Naive thymus-derived CD4-positive, alpha-beta T cell (primary cell): Measurements from ENCODE around the gene CPN2. TPM values are rescaled to one million over a fixed set of nuclear protein-coding genes. Genes with fewer than 3 reads are reported as not detected.

ENCODE experiments used
- ATAC-seq: fragments of 150-1000 bp; cut with Tn5 transposase; 2 replicates; pipeline ENCODE4 v1.10.0; 2021; ENCODE audit warnings: mild to moderate bottlenecking, moderate library complexity
- CTCF ChIA-PET: fragments of 350-600 bp; sonication (Branson Sonifier 250); formaldehyde crosslinking; loops from one replicate; lab custom pipeline; 2021; ENCODE audit warnings: antibody characterized with exemption; lab: Charles Lee
- POLR2A ChIA-PET: fragments of 350-600 bp; sonication (Branson Sonifier 250); formaldehyde crosslinking; loops from one replicate; lab custom pipeline; 2021; ENCODE audit warnings: antibody characterized with exemption, inconsistent platforms; lab: Charles Lee
- DNase-seq, 9 donors: peaks; one replicate each; pipeline versions ENCODE4 v3.0.0 to v3.0.0-alpha.2; 2020 to 2022; ENCODE audit warnings: mixed read lengths in 1 of 9
- H3K27ac ChIP-seq: one replicate; pipeline ENCODE4 v1.7.0; 2013; ENCODE audit warnings: mild to moderate bottlenecking, low read depth, low read length, moderate library complexity
- H3K27me3 ChIP-seq, 2 donors: one replicate each; pipeline ENCODE4 v1.7.0; 2013; ENCODE audit warnings: low read length in 2 of 2, mild to moderate bottlenecking in 2 of 2, moderate library complexity in 2 of 2; ENCODE audit not compliant: control insufficient read depth in 2 of 2, insufficient read depth in 2 of 2
- H3K36me3 ChIP-seq, 3 experiments: 1 replicate in 2 of 3; 2 replicates in 1 of 3; pipeline ENCODE4 v1.7.0; 2013; ENCODE audit warnings: low read length in 3 of 3, mild to moderate bottlenecking in 3 of 3, moderate library complexity in 1 of 3; ENCODE audit not compliant: insufficient read depth in 3 of 3, control insufficient read depth in 2 of 3
- H3K4me1 ChIP-seq, 2 donors: one replicate each; pipeline ENCODE4 v1.7.0; 2013; ENCODE audit warnings: low read length in 2 of 2, mild to moderate bottlenecking in 2 of 2, moderate library complexity in 1 of 2; ENCODE audit not compliant: control insufficient read depth in 2 of 2, insufficient read depth in 2 of 2
- H3K4me3 ChIP-seq: 2 replicates; pipeline ENCODE4 v1.7.0; 2013; ENCODE audit warnings: mild to moderate bottlenecking, low read length
- H3K9me3 ChIP-seq, 3 experiments: 1 replicate in 2 of 3; 2 replicates in 1 of 3; pipeline ENCODE4 v1.7.0; 2013; ENCODE audit warnings: low read length in 3 of 3; ENCODE audit not compliant: control insufficient read depth in 2 of 3
- H3K27ac Mint-ChIP-seq, 9 donors: one replicate each; pipeline ENCODE4 v1.8.0; 2020 to 2022; ENCODE audit warnings: mixed read lengths in 9 of 9, mild to moderate bottlenecking in 8 of 9, moderate library complexity in 5 of 9, inconsistent platforms in 2 of 9
- H3K27me3 Mint-ChIP-seq, 5 donors: one replicate each; pipeline ENCODE4 v1.8.0; 2021 to 2022; ENCODE audit warnings: mixed read lengths in 5 of 5, mild to moderate bottlenecking in 1 of 5
- H3K36me3 Mint-ChIP-seq, 5 donors: one replicate each; pipeline ENCODE4 v1.8.0; 2020 to 2022; ENCODE audit warnings: mixed read lengths in 5 of 5, mild to moderate bottlenecking in 3 of 5, inconsistent platforms in 1 of 5
- H3K4me1 Mint-ChIP-seq, 7 donors: one replicate each; pipeline ENCODE4 v1.8.0; 2020 to 2022; ENCODE audit warnings: mixed read lengths in 7 of 7, mild to moderate bottlenecking in 3 of 7, inconsistent platforms in 1 of 7
- H3K4me3 Mint-ChIP-seq, 10 donors: one replicate each; pipeline ENCODE4 v1.8.0; 2020 to 2022; ENCODE audit warnings: mild to moderate bottlenecking in 10 of 10, mixed read lengths in 10 of 10, moderate library complexity in 6 of 10, inconsistent platforms in 2 of 10
- H3K9me3 Mint-ChIP-seq, 11 donors: one replicate each; pipeline ENCODE4 v1.8.0; 2020 to 2022; ENCODE audit warnings: mixed read lengths in 11 of 11, mild to moderate bottlenecking in 4 of 11, inconsistent platforms in 1 of 11, moderate library complexity in 1 of 11
- intact Hi-C, 2 donors: fragments of 100-400 bp; cut with micrococcal nuclease; formaldehyde crosslinking; loops; one replicate each; pipeline ENCODE4 v1.15.1; 2023
- polyA plus RNA-seq, 2 donors: library from polyadenylated mRNA; unstranded; fragments of 300-500 nt; fragmentation: Illumina TruSeq; gene quantifications; one replicate each; pipeline ENCODE4 v1.2.3, GENCODE V29; 2021
- total RNA-seq, 6 experiments: library from RNA in 5 of 6; stranded (reverse) in 5 of 6; gene quantifications; 1 replicate in 5 of 6; 2 replicates in 1 of 6; pipeline ENCODE4 v1.2.3 and lab custom pipeline; 2021 to 2026

The CPN2 gene
- total and polyA plus RNA-seq, 7 experiments from 2014 or later, result not detected

GRCh38 chr3:194364652-194365434 lies 13.7 kb upstream of the CPN2 start:
- DNase-seq, result no peak
- Histone ChIP-seq H3K4me3 (no peak overlapping the region), H3K36me3 (no peaks in the 10 kb centered on the region), H3K4me1 (no peaks in the 10 kb centered on the region), H3K27ac (no peak overlapping the region), H3K9me3 (no peaks in the 10 kb centered on the region), H3K27me3 (no peaks in the 10 kb centered on the region)
- ChIA-PET CTCF (interaction anchor here (0.7 kb wide), 1 partner anchor 39 kb away, joined by 3 read pairs; no protein-coding TSS in a partner anchor), POLR2A (interaction anchor here (1.6 kb wide), 1 partner anchor 33 kb away, joined by 5 read pairs; no protein-coding TSS in a partner anchor)
- H3K36me3 Mint-ChIP-seq, result no peaks in the 10 kb centered on the region
- peaks cover 0 to 1% (median 0%) of the 10 kb centered on the region in 7 donors for H3K4me1 Mint-ChIP-seq
- ATAC-seq, result no peak
- no peak overlapping the region for H3K4me3 Mint-ChIP-seq
- H3K27me3 Mint-ChIP-seq, result peaks cover 15 to 26% (median 22%) of the 10 kb centered on the region in 5 donors
- H3K9me3 Mint-ChIP-seq, result no peaks in the 10 kb centered on the region
- intact Hi-C loops, result no loop called here
- H3K27ac Mint-ChIP-seq, result no peak overlapping the region

- Histone ChIP-seq H3K27ac (no peak overlapping the region), H3K9me3 (no peaks in the 10 kb centered on the region), H3K36me3 (no peaks in the 10 kb centered on the region), H3K4me3 (no peak overlapping the region), H3K4me1 (no peaks in the 10 kb centered on the region), H3K27me3 (no peaks in the 10 kb centered on the region)
- ChIA-PET POLR2A (interaction anchor here (1.6 kb wide), 1 partner anchor 34 kb away, joined by 5 read pairs; no protein-coding TSS in a partner anchor), CTCF (interaction anchor here (0.5 kb wide), 1 partner anchor 16 kb away, joined by 3 read pairs; no protein-coding TSS in a partner anchor)
- Mint-ChIP-seq H3K36me3 (no peaks in the 10 kb centered on the region), H3K27me3 (peaks cover 13 to 24% (median 17%) of the 10 kb centered on the region in 5 donors), H3K9me3 (no peaks in the 10 kb centered on the region), H3K27ac (no peak overlapping the region), H3K4me3 (no peak overlapping the region), H3K4me1 (no peaks in the 10 kb centered on the region)
- ATAC-seq (no peak), DNase-seq (no peak)
- intact Hi-C loops, result no loop called here
Observed at GRCh38 chr3:194364314-194364651, 13.2 kb upstream of the CPN2 start.

DNA sequence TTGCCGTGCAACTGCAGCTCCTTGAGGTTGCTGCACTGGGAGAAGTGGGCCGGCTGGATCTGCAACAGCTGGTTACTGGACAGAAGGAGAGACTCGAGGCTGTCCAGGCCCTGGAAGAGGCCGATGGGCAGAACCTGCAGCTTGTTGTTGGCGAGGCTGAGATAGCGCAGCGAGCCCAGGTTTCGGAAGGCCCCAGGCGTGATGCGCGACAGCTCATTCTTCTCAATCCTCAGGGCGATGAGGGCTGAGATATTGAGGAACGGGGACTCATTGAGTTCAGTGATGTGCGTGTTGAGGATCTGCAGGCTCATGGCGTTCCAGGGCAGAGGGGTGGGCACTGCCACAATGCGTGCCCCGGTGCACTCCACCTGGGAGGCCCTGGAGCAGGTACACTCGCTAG lies 9.4 kb upstream of the CPN2 start:
- POLR2A ChIA-PET, result no interaction called here
- Mint-ChIP-seq H3K9me3 (no peaks in the 10 kb centered on the region), H3K27me3 (peaks cover 0 to 7% (median 3%) of the 10 kb centered on the region in 5 donors)

DNA sequence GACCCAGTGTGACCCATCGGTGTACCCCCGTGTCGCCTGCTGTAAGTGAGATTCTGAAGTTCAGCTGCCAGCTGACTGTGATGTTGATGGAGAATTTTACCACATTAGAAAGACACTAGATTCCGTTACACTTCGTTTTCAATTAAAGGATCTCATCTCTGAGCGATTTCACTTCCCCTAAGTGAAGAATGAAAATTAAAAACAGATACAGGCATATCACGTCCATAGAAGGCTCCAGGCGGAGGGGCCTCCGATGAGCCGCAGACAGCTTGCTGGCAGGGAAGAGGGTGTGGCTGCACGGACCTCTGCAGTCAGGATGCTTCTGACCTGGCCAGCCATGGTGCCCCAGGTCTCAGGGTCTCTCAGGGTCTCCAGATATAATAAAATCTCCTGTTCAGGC lies 6.6 kb upstream of the CPN2 start:
- intact Hi-C loops, result no loop called here
- Mint-ChIP-seq H3K27ac (no peak overlapping the region), H3K36me3 (no peaks in the 10 kb centered on the region), H3K27me3 (peaks cover 0 to 7% (median 3%) of the 10 kb centered on the region in 5 donors), H3K4me3 (no peak overlapping the region), H3K4me1 (peaks cover 0 to 16% (median 4%) of the 10 kb centered on the region in 7 donors), H3K9me3 (no peaks in the 10 kb centered on the region)
- H3K4me3 ChIP-seq, result no peak overlapping the region
- H3K9me3 ChIP-seq, result no peaks in the 10 kb centered on the region
- H3K27me3 ChIP-seq, result no peaks in the 10 kb centered on the region
- H3K4me1 ChIP-seq, result no peaks in the 10 kb centered on the region
- ATAC-seq (no peak), DNase-seq (no peak)
- POLR2A ChIA-PET, result no interaction called here
- CTCF ChIA-PET, result interaction anchor here (0.7 kb wide), 1 partner anchor 405 kb away, joined by 3 read pairs; no protein-coding TSS in a partner anchor
- H3K27ac ChIP-seq, result no peak overlapping the region
- H3K36me3 ChIP-seq, result no peaks in the 10 kb centered on the region

More for the DNA sequence above, 9.4 kb upstream of the CPN2 start:
- Histone ChIP-seq H3K36me3 (no peaks in the 10 kb centered on the region), H3K9me3 (no peaks in the 10 kb centered on the region), H3K4me1 (no peaks in the 10 kb centered on the region), H3K4me3 (no peak overlapping the region), H3K27ac (no peak overlapping the region), H3K27me3 (no peaks in the 10 kb centered on the region)
- Mint-ChIP-seq H3K36me3 (no peaks in the 10 kb centered on the region), H3K4me3 (no peak overlapping the region), H3K4me1 (peaks cover 0 to 4% (median 0%) of the 10 kb centered on the region in 7 donors), H3K27ac (peak overlapping the region in 1 of 9 donors; percentile 26)
- ATAC-seq (no peak), DNase-seq (no peak)
- CTCF ChIA-PET, result interaction anchor here (0.6 kb wide), 1 partner anchor 585 kb away, joined by 3 read pairs; no protein-coding TSS in a partner anchor
- intact Hi-C loops, result no loop called here

- Histone ChIP-seq H3K27ac (no peak overlapping the region), H3K4me3 (no peak overlapping the region), H3K4me1 (no peaks in the 10 kb centered on the region), H3K36me3 (no peaks in the 10 kb centered on the region), H3K27me3 (no peaks in the 10 kb centered on the region), H3K9me3 (no peaks in the 10 kb centered on the region)
- ChIA-PET POLR2A (interaction anchor here (0.6 kb wide), 1 partner anchor 17 kb away, joined by 3 read pairs; no protein-coding TSS in a partner anchor), CTCF (interaction anchor here (1.4 kb wide), 1 partner anchor 49 kb away, joined by 7 read pairs; no protein-coding TSS in a partner anchor)
- intact Hi-C loops, result no loop called here
- ATAC-seq, result no peak
- Mint-ChIP-seq H3K9me3 (no peaks in the 10 kb centered on the region), H3K27ac (no peak overlapping the region), H3K27me3 (peaks cover 0 to 7% (median 3%) of the 10 kb centered on the region in 5 donors), H3K36me3 (no peaks in the 10 kb centered on the region), H3K4me1 (peaks cover 0 to 16% (median 4%) of the 10 kb centered on the region in 7 donors), H3K4me3 (peak overlapping the region in 1 of 10 donors; percentile 30)
- no peak for DNase-seq
Observed at GRCh38 chr3:194355379-194355778, 4.3 kb upstream of the CPN2 start.

- H3K36me3 Mint-ChIP-seq, result no peaks in the 10 kb centered on the region
- H3K4me3 ChIP-seq, result no peak overlapping the region
- no peaks in the 10 kb centered on the region for H3K27me3 ChIP-seq
- H3K27me3 Mint-ChIP-seq, result peaks cover 0 to 7% (median 0%) of the 10 kb centered on the region in 5 donors
- H3K4me3 Mint-ChIP-seq, result no peak overlapping the region
- intact Hi-C loops, result no loop called here
- no peaks in the 10 kb centered on the region for H3K9me3 ChIP-seq
- H3K27ac ChIP-seq, result no peak overlapping the region
- DNase-seq, result no peak
- CTCF ChIA-PET, result interaction anchor here (0.7 kb wide), 1 partner anchor 60 kb away, joined by 3 read pairs; no protein-coding TSS in a partner anchor
- no peaks in the 10 kb centered on the region for H3K9me3 Mint-ChIP-seq
- POLR2A ChIA-PET, result no interaction called here
- H3K27ac Mint-ChIP-seq, result no peak overlapping the region
- no peak for ATAC-seq
- H3K36me3 ChIP-seq, result no peaks in the 10 kb centered on the region
- peaks cover 0 to 16% (median 4%) of the 10 kb centered on the region in 7 donors for H3K4me1 Mint-ChIP-seq
- H3K4me1 ChIP-seq, result no peaks in the 10 kb centered on the region
Observed at GRCh38 chr3:194354315-194354714, 3.2 kb upstream of the CPN2 start.
